SK-N-SH (cell line): ENCODE data around the gene POLR1D. TPM values are rescaled to one million over a fixed set of nuclear protein-coding genes. Genes with fewer than 3 reads are reported as not detected.

Source experiments
- CTCF ChIA-PET: fragments of 300-600, 350-600 bp; formaldehyde crosslinking; extraction: SDS; loops from one replicate; lab custom pipeline; 2021; lab: Yijun Ruan, JAX
- POLR2A ChIA-PET: fragments of 350-600 bp; sonication (Branson Sonifier 250); formaldehyde crosslinking; extraction: SDS; loops from one replicate; lab custom pipeline; 2020; ENCODE audit warnings: antibody characterized with exemption, inconsistent platforms; lab: Yijun Ruan, JAX
- DNase-seq: peaks from one replicate; pipeline ENCODE4 v3.0.0; 2012
- H2AFZ ChIP-seq: fragments of 200-600 bp; sonication (generic); 2 replicates; pipeline ENCODE4 v1.8.1; 2016; ENCODE audit warnings: antibody characterized with exemption, mild to moderate bottlenecking, low read depth
- H3F3A ChIP-seq: fragments of 200-600 bp; sonication (generic); replicated peaks from 2 replicates; pipeline ENCODE3; 2016; ENCODE audit warnings: antibody characterized with exemption, mild to moderate bottlenecking; ENCODE audit not compliant: insufficient read depth
- H3K27ac ChIP-seq, 2 experiments: fragments of 200-500 bp in 1 of 2; fragments of 200-600 bp in 1 of 2; sonication (Bioruptor generic) in 1 of 2; sonication (generic), shearing (Covaris generic) in 1 of 2; 2 replicates each; pipeline versions ENCODE4 v1.5.1 to v1.6.1; 2014 to 2016; ENCODE audit warnings: low read depth in 2 of 2, inconsistent platforms in 1 of 2, low read length in 1 of 2, mild to moderate bottlenecking in 1 of 2, mixed read lengths in 1 of 2
- H3K27me3 ChIP-seq: fragments of 200-600 bp; sonication (generic), shearing (Covaris generic); 2 replicates; pipeline ENCODE4 v1.6.1; 2016; ENCODE audit warnings: mixed run types; ENCODE audit not compliant: insufficient read depth
- H3K36me3 ChIP-seq, 2 experiments: fragments of 200-500 bp in 1 of 2; fragments of 200-600 bp in 1 of 2; sonication (Bioruptor generic) in 1 of 2; sonication (generic) in 1 of 2; replicated peaks in 1 of 2; 2 replicates each; pipeline versions ENCODE3 to v1.5.1; 2014 to 2016; ENCODE audit warnings: low read length in 1 of 2, mild to moderate bottlenecking in 1 of 2; ENCODE audit not compliant: insufficient read depth in 2 of 2, control insufficient read depth in 1 of 2
- H3K4me1 ChIP-seq, 2 experiments: fragments of 200-500 bp in 1 of 2; fragments of 200-600 bp in 1 of 2; sonication (Bioruptor generic) in 1 of 2; sonication (generic), shearing (Covaris generic) in 1 of 2; 2 replicates each; pipeline versions ENCODE4 v1.5.1 to v1.6.1; 2014 to 2016; ENCODE audit warnings: low read depth in 1 of 2, low read length in 1 of 2, mixed run types in 1 of 2; ENCODE audit not compliant: insufficient read depth in 2 of 2, control insufficient read depth in 1 of 2
- H3K4me2 ChIP-seq: fragments of 200-600 bp; sonication (generic), shearing (Covaris generic); 2 replicates; pipeline ENCODE4 v1.6.1; 2017; ENCODE audit warnings: mixed run types
- H3K4me3 ChIP-seq, 2 experiments: fragments of 200-500 bp in 1 of 2; fragments of 200-600 bp in 1 of 2; sonication (Bioruptor generic) in 1 of 2; sonication (generic), shearing (Covaris generic) in 1 of 2; 2 replicates each; pipeline versions ENCODE4 v1.5.1 to v1.8.1; 2014 to 2016; ENCODE audit warnings: low read depth in 2 of 2, inconsistent platforms in 1 of 2, low read length in 1 of 2, mild to moderate bottlenecking in 1 of 2, mixed read lengths in 1 of 2, moderate library complexity in 1 of 2
- H3K79me2 ChIP-seq: fragments of 200-600 bp; sonication (generic); 2 replicates; pipeline ENCODE4 v1.8.1; 2017; ENCODE audit warnings: mild to moderate bottlenecking; ENCODE audit not compliant: insufficient read depth
- H3K9ac ChIP-seq: fragments of 200-600 bp; sonication (generic); 2 replicates; pipeline ENCODE4 v1.6.1; 2017; ENCODE audit warnings: mixed run types
- H3K9me2 ChIP-seq: fragments of 200-600 bp; sonication (generic); 2 replicates; pipeline ENCODE4 v1.6.1; 2017; ENCODE audit warnings: mixed run types
- H3K9me3 ChIP-seq: fragments of 200-600 bp; sonication (generic); 2 replicates; pipeline ENCODE4 v1.6.1; 2017; ENCODE audit warnings: mixed run types, mild to moderate bottlenecking, moderate library complexity
- H4K20me1 ChIP-seq: fragments of 200-600 bp; sonication (generic); 2 replicates; pipeline ENCODE4 v1.6.1; 2017; ENCODE audit warnings: mild to moderate bottlenecking, mixed run types; ENCODE audit not compliant: insufficient read depth
- GABPA ChIP-seq: IDR thresholded peaks from 2 replicates; pipeline ENCODE4 v1.4.0; 2012; ENCODE audit warnings: low read depth, mild to moderate bottlenecking
- JUND ChIP-seq: IDR thresholded peaks from 2 replicates; pipeline ENCODE4 v1.4.0; 2012
- NRF1 ChIP-seq: IDR thresholded peaks from 2 replicates; pipeline ENCODE4 v1.6.1; 2012; ENCODE audit warnings: low read depth, mild to moderate bottlenecking, low read length
- RFX5 ChIP-seq: IDR thresholded peaks from 2 replicates; pipeline ENCODE4 v1.6.1; 2012; ENCODE audit warnings: mild to moderate bottlenecking, improper control_type of control experiment, low read length
- TAF1 ChIP-seq: IDR thresholded peaks from 2 replicates; pipeline ENCODE4 v1.6.1; 2012; ENCODE audit warnings: low read depth, mild to moderate bottlenecking, low read length, moderate library complexity, borderline replicate concordance
- YY1 ChIP-seq: IDR thresholded peaks from 2 replicates; pipeline ENCODE4 v1.4.0; 2012; ENCODE audit warnings: low read depth, mild to moderate bottlenecking
- WGBS: methylation state at CpG from one replicate; pipeline ENCODE4 v1.1.6; 2017; ENCODE audit warnings: low lambda C conversion rate; 5-methylcytosine and 5-hydroxymethylcytosine counted together
- polyA plus RNA-seq, 3 experiments: library from polyadenylated mRNA; depleted of rRNA; stranded (reverse); fragments of >200 nt; gene quantifications; 2 replicates each; pipeline ENCODE4 v1.2.3, GENCODE V29; 2012
- TF ChIP-seq, protein P1 (sequence below): fragments of 150-350 bp; IDR thresholded peaks from 2 replicates; pipeline ENCODE4 v1.6.1; 2016; ENCODE audit warnings: mild to moderate bottlenecking, low read depth, low read length
- TF ChIP-seq, protein P2 (sequence below): IDR thresholded peaks from 2 replicates; pipeline ENCODE4; 2012
- TF ChIP-seq, protein P3 (sequence below): IDR thresholded peaks from 2 replicates; pipeline ENCODE4 v1.6.1; 2012; ENCODE audit warnings: mild to moderate bottlenecking, low read depth, low read length, moderate library complexity
- TF ChIP-seq, protein P4 (sequence below): fragments of 150-350 bp; IDR thresholded peaks from 2 replicates; pipeline ENCODE4 v1.6.1; 2017; ENCODE audit warnings: antibody characterized with exemption, low read length, low read depth, borderline replicate concordance
- TF ChIP-seq, protein P5 (sequence below): fragments of 200-600 bp; sonication (generic); IDR thresholded peaks from 2 replicates; pipeline ENCODE4 v1.6.1; 2017; ENCODE audit warnings: antibody characterized with exemption, mild to moderate bottlenecking, moderate library complexity

Gene POLR1D
- polyA plus RNA-seq, 1 of the 3 experiments (the other 2 are of a cell fraction) = 150 TPM

DNA sequence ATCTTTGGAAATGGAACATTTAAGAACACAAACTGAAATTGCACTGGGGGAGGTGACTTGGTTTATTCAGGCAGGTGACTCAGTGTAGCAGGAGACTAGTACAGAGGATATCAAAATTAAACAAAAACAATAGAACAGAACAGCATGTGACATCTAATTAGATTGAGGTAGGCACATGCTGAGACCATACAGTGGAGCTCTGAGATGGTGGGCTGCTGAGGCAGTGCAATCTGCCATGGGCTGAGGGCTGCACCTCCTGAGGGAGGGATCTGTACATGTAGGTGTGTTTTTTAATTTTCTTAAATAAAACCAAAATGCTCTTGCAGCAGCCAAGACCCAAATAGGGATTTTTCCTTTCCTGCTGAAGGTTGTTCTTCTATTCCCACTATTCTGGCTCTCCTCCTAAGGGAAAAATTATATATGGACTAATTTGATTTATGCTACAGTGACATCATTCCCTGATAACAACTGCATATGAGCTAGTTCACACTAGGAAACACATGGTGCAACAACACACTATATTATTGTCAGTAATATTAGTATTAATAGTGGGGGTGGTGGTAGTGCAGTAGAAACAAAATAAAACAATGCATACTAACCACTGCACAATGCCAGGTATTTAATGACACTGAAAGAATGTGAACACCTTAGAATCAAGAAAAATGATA is 49.3 kb upstream of the POLR1D start:
- peaks cover 9 to 13% of the 10 kb centered on the region in 2 experiments for H3K36me3 ChIP-seq
- TF ChIP-seq JUND (no peak), YY1 (no peak)
- TF ChIP-seq, protein P1, sequence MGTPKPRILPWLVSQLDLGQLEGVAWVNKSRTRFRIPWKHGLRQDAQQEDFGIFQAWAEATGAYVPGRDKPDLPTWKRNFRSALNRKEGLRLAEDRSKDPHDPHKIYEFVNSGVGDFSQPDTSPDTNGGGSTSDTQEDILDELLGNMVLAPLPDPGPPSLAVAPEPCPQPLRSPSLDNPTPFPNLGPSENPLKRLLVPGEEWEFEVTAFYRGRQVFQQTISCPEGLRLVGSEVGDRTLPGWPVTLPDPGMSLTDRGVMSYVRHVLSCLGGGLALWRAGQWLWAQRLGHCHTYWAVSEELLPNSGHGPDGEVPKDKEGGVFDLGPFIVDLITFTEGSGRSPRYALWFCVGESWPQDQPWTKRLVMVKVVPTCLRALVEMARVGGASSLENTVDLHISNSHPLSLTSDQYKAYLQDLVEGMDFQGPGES = no peak
- no peak overlapping the region for H3K4me3 ChIP-seq
- H3K4me1 ChIP-seq = peaks cover 0 to 4% of the 10 kb centered on the region in 2 experiments; a peak in 2 of 4 replicates
- H3K9me2 ChIP-seq = no peaks in the 10 kb centered on the region
- no peaks in the 10 kb centered on the region for H3K9me3 ChIP-seq
- no peak overlapping the region for H3K9ac ChIP-seq
- no peaks in the 10 kb centered on the region for H3K79me2 ChIP-seq
- ChIA-PET POLR2A (interaction anchor here (0.8 kb wide), 1 partner anchor 50 kb away, joined by 3 read pairs; no protein-coding TSS in a partner anchor), CTCF (interaction anchor here (1.0 kb wide), 2 partner anchors 39 to 56 kb away, joined by 4 to 6 read pairs; no protein-coding TSS in a partner anchor)
- H3K27ac ChIP-seq = no peak overlapping the region
- H2AFZ ChIP-seq = no peak overlapping the region
- no peak overlapping the region for H3K4me2 ChIP-seq
- DNase-seq = no peak
- H3F3A ChIP-seq = no peaks in the 10 kb centered on the region
- no peaks in the 10 kb centered on the region for H3K27me3 ChIP-seq
- H4K20me1 ChIP-seq = no peaks in the 10 kb centered on the region

DNA sequence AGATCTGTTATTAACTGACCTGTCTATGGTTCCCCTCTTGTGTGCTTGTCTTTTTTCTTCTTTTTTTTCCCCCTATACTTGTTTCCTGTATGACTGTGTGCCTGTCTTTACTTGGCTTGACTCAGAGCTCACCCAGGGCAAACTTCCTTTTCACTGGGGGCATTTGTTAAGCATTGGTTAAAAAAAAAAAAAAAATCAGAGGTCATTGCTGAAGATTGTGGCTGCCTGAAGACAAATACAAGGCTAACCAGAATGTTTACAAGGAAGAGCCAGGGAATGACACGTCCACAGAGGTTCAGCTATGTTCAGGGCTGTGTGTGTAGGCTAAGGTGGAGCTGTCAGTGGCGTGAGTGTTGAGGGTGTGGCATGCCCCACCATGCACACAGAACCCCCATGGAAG is 48.4 kb upstream of the POLR1D start:
- H3K4me1 ChIP-seq = peaks cover 2 to 4% of the 10 kb centered on the region in 2 experiments; a peak in 3 of 4 replicates
- no peaks in the 10 kb centered on the region for H4K20me1 ChIP-seq
- no peak overlapping the region for H3K4me3 ChIP-seq
- H3K27me3 ChIP-seq = no peaks in the 10 kb centered on the region
- no peak overlapping the region for H3K4me2 ChIP-seq
- H3K79me2 ChIP-seq = no peaks in the 10 kb centered on the region
- WGBS = 86% methylated on average over 2 of the region's 2 CpGs
- ChIA-PET CTCF (interaction anchor here (1.0 kb wide), 2 partner anchors 40 to 57 kb away, joined by 4 to 6 read pairs; no protein-coding TSS in a partner anchor), POLR2A (interaction anchor here (0.8 kb wide), 1 partner anchor 49 kb away, joined by 3 read pairs; no protein-coding TSS in a partner anchor)
- H3K9me3 ChIP-seq = no peaks in the 10 kb centered on the region
- DNase-seq = no peak
- H3K9ac ChIP-seq = no peak overlapping the region
- no peaks in the 10 kb centered on the region for H3K9me2 ChIP-seq
- H2AFZ ChIP-seq = no peak overlapping the region
- H3F3A ChIP-seq = no peaks in the 10 kb centered on the region
- no peak overlapping the region for H3K27ac ChIP-seq
- peaks cover 3 to 6% of the 10 kb centered on the region in 2 experiments for H3K36me3 ChIP-seq
- TF ChIP-seq RFX5 (no peak), NRF1 (no peak), TAF1 (no peak), GABPA (no peak)
- TF ChIP-seq, protein P2, sequence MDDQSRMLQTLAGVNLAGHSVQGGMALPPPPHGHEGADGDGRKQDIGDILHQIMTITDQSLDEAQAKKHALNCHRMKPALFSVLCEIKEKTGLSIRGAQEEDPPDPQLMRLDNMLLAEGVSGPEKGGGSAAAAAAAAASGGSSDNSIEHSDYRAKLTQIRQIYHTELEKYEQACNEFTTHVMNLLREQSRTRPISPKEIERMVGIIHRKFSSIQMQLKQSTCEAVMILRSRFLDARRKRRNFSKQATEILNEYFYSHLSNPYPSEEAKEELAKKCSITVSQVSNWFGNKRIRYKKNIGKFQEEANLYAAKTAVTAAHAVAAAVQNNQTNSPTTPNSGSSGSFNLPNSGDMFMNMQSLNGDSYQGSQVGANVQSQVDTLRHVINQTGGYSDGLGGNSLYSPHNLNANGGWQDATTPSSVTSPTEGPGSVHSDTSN = no peak
- TF ChIP-seq, protein P3, sequence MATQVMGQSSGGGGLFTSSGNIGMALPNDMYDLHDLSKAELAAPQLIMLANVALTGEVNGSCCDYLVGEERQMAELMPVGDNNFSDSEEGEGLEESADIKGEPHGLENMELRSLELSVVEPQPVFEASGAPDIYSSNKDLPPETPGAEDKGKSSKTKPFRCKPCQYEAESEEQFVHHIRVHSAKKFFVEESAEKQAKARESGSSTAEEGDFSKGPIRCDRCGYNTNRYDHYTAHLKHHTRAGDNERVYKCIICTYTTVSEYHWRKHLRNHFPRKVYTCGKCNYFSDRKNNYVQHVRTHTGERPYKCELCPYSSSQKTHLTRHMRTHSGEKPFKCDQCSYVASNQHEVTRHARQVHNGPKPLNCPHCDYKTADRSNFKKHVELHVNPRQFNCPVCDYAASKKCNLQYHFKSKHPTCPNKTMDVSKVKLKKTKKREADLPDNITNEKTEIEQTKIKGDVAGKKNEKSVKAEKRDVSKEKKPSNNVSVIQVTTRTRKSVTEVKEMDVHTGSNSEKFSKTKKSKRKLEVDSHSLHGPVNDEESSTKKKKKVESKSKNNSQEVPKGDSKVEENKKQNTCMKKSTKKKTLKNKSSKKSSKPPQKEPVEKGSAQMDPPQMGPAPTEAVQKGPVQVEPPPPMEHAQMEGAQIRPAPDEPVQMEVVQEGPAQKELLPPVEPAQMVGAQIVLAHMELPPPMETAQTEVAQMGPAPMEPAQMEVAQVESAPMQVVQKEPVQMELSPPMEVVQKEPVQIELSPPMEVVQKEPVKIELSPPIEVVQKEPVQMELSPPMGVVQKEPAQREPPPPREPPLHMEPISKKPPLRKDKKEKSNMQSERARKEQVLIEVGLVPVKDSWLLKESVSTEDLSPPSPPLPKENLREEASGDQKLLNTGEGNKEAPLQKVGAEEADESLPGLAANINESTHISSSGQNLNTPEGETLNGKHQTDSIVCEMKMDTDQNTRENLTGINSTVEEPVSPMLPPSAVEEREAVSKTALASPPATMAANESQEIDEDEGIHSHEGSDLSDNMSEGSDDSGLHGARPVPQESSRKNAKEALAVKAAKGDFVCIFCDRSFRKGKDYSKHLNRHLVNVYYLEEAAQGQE = no peak
- TF ChIP-seq, protein P4, sequence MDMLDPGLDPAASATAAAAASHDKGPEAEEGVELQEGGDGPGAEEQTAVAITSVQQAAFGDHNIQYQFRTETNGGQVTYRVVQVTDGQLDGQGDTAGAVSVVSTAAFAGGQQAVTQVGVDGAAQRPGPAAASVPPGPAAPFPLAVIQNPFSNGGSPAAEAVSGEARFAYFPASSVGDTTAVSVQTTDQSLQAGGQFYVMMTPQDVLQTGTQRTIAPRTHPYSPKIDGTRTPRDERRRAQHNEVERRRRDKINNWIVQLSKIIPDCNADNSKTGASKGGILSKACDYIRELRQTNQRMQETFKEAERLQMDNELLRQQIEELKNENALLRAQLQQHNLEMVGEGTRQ = no peak
- TF ChIP-seq, protein P5, sequence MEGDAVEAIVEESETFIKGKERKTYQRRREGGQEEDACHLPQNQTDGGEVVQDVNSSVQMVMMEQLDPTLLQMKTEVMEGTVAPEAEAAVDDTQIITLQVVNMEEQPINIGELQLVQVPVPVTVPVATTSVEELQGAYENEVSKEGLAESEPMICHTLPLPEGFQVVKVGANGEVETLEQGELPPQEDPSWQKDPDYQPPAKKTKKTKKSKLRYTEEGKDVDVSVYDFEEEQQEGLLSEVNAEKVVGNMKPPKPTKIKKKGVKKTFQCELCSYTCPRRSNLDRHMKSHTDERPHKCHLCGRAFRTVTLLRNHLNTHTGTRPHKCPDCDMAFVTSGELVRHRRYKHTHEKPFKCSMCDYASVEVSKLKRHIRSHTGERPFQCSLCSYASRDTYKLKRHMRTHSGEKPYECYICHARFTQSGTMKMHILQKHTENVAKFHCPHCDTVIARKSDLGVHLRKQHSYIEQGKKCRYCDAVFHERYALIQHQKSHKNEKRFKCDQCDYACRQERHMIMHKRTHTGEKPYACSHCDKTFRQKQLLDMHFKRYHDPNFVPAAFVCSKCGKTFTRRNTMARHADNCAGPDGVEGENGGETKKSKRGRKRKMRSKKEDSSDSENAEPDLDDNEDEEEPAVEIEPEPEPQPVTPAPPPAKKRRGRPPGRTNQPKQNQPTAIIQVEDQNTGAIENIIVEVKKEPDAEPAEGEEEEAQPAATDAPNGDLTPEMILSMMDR = no peak
